ENCODE results near the gene OPN4.
A peak's percentile ranks its signal among the peaks of the same experiment; 100 is the strongest.

Gene OPN4

DNA sequence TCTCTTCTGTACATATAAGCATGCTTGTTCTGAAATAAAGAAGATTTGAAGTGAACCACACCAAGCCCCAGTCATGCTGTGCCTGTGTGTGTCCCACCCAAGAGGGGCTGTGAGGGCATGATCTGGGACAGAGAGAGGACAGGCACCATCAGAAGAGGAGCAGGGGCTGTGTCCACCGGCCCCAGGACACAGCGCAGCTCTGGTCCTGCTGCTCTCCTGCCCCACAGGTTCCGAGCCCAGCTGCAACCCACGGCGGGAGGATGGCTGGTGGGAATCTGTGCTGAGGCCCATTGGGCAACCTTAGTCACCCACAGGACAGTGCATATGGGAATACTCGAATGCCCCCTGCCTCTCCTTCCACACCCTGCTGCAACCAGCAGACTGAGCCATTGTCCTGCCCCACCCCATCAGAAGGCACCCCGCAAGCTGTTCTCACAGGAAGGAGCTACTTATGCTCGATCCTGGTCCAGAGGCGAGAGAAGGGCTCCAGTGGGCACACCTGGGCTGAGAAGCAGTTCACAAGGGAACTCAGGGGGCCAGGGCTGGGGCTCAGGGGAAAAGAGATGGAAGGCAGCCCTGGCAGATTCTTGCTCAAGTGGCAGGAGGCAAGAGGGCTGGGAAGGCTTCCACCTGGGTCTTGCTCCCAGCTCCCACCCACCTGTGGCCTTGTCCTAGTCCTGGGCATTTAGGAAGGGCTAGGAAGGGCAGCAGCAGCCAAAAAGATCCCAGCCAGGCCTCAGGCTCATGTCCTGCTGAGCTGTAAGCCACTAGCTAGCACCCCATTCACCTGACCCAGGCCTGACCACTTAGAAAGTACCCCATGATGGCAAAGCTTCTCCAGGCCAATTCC lies 45.9 kb downstream of the OPN4 start:
- no peak for DNase-seq (ENCODE audit: low read depth in 2 of 2)

DNA sequence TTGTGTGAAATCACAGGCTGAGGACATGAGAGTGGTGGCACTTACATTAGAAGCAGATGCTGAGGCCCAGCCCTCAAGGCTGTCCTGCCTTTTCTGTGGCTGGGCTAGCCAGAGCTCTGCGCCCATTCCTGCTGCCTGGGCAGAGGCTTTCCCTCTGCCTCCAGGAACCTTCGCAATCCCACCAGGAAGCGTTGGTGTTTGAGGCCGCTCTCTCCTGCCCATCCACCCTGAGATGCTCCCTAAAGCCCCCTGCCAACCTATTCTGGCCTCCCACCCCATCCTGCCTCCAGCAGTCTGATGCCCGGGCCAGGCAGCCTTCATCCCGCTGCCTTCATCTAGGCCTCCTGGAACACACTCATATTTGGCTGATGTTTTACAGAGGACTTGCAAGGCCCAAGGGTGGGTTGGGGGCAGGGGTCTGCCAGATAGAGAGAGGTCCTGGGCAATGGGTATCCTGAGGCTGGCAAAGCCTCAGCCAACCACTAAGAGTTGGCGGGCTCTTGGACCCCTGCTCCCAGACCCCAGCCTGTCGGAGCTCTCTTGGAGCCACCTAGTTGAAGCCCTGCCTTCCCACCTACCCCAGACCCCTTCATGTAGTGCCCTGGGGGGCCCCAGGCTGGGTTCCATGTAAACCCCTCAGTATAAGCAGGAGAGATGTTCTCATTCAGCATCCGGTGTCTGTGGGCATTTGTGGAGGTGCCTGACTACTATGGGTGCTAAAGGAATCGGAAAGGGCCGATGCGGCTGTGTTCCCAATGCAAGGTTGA lies 46.7 kb downstream of the OPN4 start:
- no peak for DNase-seq (ENCODE audit: low read depth in 2 of 2)

DNA sequence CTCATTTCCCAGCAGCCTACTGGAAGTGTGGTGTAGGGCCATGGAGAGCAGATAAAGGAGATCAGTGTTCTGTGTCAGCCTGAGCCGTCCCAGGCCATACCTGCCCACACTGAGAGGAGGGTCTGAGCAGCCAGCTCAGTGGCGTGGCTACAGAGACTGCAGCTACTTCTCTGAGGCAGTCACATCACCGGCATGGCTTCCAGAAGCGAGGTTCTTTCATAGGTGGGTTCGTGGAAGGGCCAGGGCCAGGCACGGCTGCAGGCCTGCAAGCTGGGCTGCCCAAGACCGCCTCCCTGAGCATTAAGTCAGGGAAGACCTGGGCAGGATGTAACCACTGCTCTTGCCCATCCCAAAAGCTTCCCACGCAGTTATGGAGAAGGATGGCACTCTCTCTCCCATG lies 48.8 kb downstream of the OPN4 start:
- DNase-seq (ENCODE audit: low read depth in 2 of 2) = no peak

DNA sequence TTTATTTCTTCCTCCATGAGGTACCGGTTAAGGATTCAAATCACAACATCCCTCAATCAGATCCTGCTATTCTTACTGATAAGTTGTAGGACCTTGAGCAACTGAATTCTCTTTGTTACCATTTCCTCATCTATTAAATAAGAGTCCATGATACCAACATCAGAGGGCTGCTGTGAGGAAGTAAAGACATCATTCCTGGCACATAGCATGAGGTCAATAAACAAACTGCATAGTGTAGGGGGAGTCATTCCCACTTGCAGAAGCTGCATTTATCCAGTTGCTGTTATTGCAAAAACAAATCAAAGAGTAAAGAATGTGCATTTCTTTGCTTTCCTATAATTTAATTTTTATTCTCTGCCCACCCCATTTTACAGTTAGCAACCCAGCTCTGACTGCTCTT lies 50.8 kb downstream of the OPN4 start:
- DNase-seq (ENCODE audit: low read depth in 2 of 2) = no peak

DNA sequence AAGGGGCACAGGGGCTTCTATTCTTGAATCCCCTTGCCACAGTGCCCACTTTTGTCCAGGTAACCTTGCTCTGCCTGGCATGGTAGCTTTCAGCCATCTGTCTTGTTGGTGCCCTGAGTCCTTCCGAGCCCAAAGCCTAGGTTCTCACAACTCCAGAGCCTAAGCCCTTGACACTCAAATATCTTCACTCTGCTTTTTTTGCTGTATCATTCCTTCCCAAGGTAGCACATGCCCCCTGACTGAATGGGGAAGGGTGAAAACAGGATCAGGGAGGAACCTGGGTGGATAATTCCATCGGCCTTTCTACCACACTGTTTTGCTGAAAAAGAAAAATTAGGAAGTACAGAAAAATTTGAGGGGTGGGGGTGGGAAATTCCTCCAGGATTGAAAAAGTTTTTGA lies 51.6 kb downstream of the OPN4 start:
- DNase-seq (ENCODE audit: low read depth in 2 of 2) = no peak

DNA sequence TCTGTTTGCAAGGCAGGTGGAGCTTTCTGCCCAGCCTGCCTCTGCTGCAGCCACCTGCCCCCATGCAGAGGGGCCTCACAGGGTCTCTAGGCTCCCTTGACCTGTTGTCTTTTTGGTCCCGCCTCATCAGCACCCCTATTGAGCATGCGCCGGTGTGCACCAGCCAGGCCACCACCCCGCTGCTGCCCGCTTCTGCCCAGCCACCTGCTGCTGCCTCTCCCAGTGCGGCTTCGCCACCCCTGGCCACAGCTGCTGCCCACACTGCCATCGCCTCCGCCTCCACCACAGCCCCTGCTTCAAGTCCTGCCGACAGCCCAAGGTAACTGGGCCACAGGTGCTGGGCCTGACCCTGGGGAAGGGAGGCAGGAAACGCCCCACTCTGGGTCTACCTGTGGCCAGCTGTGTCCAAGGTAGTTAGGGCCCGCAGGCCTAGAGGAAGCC lies 52.1 kb downstream of the OPN4 start:
- no peak for DNase-seq (ENCODE audit: low read depth in 2 of 2)

DNA sequence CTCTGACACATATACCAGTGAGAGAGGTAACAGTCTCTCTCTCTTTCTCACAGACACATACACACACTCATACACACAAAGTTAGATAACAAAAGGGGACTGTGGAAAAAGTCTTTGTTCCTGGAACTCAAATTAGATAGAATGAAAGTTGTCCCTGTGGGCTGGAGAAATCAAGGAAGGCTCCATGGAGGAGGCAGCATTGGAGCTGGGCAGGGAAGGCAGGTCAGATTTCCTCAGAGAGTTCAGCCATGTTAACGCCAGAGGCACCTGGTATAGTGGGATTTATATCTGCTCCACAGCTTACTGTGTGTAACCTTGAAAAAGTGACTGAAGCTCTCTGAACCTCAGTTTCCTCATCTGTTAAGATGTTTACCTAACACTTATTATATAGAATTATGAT lies 52.6 kb downstream of the OPN4 start:
- DNase-seq (ENCODE audit: low read depth in 2 of 2) = no peak

DNA sequence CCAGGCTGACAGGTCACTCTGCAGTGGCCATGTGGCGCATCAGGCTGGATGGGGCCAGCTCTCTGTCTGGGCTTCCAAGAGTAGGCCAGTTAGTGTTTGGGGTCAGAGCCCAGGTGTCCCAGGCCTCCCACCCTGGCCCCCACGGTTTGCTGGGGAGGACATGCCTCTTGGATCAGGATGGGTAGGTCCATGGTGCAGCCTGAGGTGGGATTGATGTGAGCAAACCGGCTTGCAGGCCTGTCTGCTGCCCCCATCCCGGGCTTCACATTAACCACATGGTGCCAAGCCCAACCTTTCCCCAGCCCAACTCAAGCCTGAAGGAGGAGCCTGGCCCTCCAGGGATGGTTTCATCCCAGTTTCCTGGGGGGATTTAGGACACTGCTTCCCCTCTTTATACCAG lies 53.2 kb downstream of the OPN4 start:
- no peak for DNase-seq (ENCODE audit: low read depth in 2 of 2)

DNA sequence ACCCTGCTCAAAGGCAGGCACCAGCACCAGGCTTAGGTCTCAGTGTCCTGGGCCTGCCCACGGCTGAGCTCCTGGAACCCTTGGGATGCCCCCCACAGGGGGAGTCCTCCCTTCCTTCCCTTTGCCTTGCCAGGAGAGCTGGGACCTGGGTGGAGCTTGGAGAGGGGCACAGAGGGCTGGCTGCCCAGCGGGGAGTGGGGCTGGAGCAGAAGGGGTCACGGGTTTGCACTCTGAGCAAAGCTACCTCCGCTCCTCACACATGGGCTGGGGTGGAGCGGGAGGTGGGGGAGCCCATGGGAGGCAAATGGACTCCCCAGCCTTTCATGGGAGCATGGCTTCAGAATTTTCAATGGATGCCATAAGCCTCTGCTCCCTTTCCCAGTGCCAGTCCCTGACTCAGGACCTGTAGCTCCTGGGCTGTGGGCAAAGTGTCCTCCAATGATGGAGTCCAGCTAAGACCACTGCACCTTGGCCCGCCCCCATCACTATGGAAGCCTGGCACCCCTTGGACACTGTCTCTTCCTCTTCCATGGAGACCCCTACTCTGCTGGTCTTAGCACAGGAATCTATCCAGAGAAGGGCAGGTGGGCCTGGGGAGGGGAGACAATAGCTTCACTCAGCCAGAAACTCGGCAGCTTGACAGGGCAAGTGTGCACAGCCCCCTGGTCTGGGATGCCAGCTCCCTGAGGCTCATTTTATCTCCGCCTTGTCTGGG lies 53.9 kb downstream of the OPN4 start:
- no peak for DNase-seq (ENCODE audit: low read depth in 2 of 2)

DNA sequence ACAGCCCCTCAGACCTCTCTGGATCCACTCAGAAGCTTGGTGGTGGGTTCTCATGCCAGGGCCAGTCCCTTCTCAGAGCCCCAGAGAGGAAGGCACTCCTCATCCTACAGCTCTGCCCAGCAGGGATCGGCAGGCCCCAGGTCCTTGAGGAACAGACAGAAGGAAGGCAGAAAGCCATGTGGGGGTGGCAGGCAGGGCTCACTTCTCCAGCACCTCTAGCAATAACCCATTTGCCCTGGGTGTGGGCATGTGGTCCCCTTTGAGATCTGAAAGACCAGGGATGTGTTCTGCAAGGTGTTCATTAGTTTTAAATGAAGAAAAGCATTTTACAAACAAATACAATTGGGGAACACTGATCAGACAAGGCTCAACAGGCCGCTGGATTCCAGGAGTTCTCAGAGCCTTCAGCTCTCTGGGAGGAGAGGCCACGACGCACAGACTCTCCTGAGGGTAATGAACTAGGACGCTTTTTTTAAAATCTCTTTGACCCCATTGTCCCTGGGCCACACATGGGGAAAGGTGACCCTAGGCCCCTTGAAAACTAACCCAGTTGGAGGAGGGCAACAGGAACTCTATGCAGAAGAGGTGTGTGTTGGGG lies 54.5 kb downstream of the OPN4 start:
- DNase-seq (ENCODE audit: low read depth in 2 of 2) = no peak

DNA sequence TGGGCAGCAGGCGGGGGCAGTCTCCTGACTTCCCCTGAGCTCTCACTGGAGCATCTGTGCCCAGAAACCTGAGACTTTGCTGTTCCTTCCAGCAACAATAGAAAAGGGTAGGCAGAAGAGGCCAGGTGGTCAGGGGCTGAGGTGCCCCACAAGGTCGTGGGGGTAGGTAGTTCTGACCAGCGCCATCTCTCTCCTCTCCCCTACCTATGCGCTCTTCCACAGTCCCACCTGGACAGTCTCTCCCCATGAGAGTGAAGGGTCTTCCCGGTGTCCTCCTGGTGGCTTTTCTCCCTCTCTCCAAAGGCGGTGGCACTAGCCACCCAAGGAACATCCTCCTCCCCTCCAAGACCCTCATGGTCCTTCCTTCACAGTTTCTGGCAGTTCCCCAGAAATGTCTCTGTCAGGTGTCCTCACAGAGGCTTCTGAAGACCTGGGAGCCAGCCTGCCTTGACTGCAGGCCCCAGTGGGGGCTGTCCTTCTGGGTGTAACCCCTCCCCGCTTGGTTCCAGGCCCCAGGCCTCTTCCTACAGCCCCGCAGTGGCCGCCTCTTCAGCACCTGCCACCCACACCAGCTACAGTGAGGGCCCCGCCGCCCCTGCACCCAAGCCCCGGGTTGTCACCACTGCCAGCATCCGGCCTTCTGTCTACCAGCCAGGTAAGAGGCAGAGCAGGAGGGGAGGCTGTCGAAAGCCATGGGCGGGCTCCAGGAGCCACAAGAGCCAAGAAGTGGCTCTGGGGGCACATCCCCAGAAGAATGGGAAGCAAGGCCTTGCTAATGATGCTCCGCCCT lies 55.2 kb downstream of the OPN4 start:
- DNase-seq (ENCODE audit: low read depth in 2 of 2) = no peak

DNA sequence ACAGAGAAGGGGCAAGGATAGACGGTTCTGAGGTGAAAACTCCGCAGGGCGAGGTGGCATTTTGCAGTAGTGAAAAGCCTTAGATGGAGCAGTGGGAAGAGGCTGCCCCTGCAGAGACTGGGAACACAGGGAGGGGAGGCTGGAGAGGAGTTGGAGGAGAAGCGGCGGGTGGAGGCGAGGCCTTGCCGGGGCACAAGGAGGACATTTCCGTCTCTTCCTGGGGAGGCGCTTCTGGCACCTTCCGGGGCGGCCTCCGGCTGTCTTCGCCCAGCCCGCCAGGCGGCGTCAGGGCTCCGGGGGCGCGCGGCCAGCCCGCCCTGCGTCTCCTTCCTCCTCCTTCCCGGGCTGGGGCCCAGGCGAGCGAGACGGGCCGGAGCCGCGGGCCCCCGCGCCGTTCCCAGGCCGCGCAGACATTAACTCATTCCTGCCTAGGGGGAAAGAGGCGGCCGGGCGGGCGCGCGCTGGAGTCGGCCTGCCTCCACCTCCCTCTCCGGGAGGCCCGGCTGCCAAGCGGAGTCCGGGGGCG lies 56.7 kb downstream of the OPN4 start:
- DNase-seq (ENCODE audit: low read depth in 2 of 2) = peak; percentile 58 to 64

DNA sequence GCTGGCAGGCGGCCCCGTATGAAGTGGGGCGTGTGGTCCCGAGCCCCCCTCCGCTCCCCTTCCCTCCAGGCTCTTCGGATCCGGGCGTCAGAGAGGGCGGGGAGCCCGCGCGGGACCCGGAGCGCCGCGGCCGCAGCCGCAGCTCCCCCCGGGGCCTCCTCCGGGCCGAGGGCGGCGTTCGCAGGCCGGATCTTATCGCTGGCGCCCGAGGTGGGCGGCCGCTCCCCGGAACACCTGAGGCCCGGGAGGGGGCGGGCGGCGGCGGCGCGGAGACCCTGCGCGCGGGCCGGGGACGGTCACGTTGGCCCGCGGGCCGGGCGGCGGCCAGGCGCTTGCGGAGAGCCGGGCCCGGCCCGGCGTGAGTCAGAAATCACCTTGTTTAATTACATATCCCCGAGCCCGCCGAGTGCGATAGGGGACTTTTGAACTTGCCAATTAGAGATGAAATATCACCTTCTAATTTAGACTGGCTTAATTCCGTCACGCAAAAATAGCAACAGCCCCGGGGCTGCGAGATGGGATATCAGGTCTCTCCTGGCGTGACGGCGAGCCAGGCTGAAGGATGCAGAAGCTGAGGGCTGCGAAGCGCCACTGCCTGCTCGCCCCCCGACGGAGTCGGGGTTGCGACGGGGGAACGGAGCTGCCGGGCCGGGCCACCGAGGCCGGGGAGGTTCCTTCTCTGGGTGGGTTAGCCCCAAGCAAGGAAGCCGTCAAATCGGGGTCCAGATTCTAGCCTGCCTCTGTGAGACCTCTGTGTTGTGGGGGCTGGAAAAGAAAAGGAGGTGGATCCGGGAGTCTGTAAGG lies 57.4 kb downstream of the OPN4 start:
- DNase-seq (ENCODE audit: low read depth in 2 of 2) = peak; percentile 12 to 14

DNA sequence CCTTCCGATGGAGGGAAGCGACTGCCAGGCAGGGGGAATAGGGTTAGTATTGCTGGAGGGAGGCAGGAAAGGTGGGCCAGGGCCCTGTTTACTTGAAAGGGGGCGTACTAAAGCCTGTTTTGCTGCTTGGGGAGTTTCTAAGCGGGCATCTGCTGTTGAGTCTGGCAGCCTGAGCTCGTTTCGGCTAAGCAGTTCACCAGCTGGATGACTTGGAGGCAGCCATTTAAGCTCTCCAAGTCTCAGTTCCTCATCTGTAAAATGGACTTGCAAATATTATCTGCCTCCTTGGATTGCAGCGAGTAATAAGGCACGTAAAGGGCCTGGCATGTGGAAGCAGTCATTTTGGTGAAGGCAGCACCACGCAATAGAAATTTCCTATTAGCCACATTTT lies 58.0 kb downstream of the OPN4 start:
- no peak for DNase-seq (ENCODE audit: low read depth in 2 of 2)

DNA sequence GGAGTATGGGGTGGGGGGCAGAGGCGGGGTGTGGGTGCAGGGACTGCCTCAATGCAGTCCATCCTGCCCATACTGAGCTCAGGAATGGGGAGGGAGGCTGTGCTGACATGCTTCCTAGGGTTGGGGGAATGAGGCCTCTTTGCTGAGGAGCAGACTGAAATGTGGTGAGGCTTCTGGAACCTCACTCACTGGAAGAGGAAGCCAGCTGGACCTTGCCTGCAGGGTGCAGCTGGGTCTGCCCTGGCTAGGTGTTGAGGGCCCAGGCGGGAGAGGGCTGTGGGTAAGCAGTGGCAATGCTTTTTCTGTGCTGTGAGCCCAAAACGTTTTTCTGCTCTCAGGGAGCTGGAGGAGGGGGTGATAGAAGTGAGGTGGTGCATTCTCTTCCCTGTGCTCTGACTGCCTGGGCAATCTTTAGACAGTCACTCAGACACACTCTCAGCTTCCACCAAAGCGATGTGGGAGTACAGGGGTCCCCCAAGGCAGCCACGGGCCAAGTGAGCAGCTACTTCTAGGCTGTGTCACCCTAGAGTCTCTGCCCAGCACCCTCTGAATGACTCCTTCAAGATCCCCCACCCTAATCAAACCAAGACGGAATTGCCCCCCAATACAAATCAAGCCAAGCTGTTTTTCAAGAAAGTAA lies 60.9 kb downstream of the OPN4 start:
- DNase-seq (ENCODE audit: low read depth in 2 of 2) = no peak

DNA sequence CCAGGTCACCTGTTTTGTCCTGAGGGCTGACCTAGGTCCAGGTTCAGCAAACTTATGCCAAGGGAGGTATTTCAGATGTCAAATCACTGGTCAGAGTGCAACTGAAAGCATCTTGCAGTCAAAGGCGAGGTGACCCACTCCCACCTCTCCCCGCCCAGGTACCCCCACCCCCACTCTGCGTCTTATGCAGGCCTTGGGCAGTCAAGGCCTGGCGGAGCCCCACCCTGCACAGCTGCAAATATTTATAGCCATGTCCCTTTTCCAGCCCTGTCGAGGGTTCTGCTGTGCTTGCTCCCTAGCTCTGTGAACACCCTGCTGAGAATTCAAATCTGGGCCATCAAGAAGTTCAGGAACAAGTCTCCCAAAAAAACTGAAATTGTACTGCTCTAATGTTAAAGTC lies 61.5 kb downstream of the OPN4 start:
- DNase-seq (ENCODE audit: low read depth in 2 of 2) = no peak
